Activated T-helper 1 cell treated with Interleukin-2 at 50 U/mL for 16 hours (primary cell): ENCODE results near the gene TBX10.
"Not testable (repeated sequence)": the region's sequence is repeated elsewhere in the genome, so short reads cannot be mapped to it uniquely, and the experiment has no call there.

Experiments
- DNase-seq: peaks from one replicate; pipeline ENCODE4 v3.0.0-alpha.2; 2020; ENCODE audit warnings: low read depth

The TBX10 gene

GRCh38 chr11:67645521-67646461, 6.2 kb upstream of the TBX10 start:
- no peak for DNase-seq

DNA sequence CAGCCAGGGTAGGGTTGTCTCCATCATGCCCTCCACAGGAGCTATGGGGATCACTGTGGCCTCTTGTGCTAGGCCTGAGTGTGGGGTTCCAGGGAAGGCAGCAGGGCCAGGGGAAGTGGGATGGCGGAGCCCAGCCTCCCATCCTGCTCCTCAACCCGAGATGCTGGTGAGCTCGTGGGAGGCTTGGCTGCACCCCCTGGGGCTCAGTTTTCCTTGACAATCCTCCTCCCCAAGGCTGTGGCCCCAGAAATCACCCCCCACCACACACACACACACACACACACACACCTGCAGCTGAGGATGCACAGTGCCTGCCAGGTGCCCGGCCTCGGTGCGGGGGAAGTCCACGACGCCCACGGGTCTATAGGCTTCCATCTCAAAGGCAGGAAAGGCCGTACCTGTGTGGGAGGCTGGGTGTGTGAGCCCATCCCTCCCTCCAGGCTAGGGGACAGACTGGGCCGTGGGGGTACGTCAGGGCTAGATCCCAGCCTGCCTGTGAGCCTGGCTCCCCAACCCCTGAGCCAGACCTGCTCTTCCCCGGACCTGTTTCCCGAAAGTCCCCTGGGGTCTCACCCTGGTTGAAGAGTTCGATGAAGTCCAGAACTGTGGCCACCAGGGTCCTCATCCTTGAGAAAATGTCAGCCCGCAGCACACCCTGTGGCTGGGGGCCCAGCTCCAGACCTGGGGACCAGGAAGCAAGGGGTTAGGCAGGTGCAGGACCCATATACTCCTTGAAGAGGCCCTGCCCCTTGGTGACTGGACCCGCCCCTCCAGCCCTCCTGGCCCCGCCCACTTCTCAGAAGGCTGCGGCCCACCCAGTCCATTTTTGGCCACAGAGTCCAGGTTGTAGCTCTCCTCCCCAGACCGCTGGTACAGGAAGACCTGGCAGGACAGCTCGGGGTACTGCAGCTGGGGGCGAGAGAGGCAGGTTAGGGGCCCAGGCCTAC, 5.2 kb upstream of the TBX10 start:
- DNase-seq = no peak

DNA sequence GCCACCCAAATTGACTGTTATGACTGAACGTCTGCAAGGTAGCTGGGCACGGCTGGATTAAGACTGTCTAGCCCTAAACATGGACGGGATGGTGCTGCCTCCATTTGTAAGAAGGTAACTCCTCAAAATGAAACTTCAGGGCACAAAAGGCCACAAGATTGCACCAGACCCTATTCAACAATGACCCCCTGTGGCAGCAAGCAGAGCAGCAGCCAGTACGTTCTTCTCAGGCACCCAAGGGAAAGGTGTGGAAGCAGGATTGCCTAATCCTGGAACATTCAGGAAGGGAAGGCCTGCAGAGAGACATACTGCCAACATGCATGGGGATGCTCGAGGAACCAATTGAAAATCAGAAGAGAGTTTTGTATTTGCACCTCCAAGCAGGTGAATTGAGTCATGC, 4.5 kb upstream of the TBX10 start:
- no peak for DNase-seq

GRCh38 chr11:67642173-67643120, 2.9 kb upstream of the TBX10 start:
- DNase-seq = no peak

DNA sequence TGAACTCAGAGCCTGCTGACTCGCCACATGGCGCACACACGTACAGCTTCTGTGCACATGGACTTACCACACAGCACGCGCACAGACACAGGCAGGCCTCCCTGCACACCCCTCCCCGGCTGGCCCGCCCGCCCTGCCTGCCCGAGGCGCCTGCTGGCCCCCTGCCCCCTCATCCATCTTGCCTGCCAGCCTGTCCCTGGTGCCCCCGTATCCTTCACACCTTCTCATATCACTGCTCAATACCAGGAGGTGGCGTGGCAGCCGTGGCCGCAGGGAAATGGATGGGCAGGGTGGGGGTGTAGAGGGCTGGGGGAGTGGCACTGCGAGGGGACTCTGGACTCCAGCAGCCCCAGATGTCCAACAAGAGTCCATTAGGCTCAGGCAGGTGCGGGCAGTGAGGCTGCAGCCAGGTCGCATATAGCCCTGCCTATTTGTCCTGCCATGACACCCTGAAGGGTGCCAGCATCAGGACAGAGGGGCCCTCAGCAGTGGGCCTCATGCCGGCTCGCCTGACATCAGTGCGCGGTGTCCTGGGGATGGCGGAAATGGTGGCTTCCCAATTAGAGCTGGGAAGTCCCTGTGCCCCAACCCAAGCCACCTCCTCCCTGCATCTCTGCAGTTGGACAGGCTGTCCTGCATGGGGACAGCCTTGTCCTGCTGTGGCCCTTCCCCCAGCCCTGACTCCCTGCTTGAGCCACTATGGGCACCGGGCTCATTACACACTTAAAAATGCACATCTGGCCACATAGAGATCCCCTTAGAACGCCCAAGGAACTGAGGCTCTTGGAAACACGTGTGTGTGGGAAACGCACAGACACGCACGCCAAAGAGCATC, 2.0 kb upstream of the TBX10 start:
- no peak for DNase-seq

DNA sequence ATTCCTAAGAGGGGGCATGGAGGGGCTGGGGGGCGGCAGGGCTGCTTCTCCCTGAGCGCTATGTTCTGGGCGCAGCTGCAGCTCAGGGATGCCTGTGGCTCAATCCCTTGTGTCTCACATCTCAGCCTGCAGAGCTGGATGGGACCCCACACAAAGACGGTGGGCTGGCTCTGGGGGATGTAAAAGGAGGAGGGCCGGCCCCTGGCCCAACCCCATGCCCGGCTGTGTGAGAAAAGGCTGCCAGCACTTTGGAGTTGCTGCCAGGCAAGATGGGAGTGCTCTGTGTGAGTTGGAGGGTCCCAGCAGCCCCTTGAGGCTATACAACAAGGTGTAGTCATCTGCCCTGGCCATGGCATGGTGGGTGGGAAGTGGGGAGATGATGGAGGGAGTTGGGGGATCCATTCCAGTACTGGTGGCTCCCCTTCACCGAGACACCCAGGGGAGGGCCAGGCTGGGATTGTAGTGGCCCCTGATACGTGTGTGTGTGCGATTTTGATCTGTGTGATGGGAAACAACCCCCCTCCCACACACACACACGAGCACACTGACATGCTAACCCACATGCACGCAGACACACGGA, 1.3 kb upstream of the TBX10 start:
- DNase-seq = no peak

GRCh38 chr11:67640021-67640757, 626 bp upstream of the TBX10 start:
- peak; percentile 29 for DNase-seq

GRCh38 chr11:67638535-67639437, 777 bp downstream of the TBX10 start:
- no peak for DNase-seq

DNA sequence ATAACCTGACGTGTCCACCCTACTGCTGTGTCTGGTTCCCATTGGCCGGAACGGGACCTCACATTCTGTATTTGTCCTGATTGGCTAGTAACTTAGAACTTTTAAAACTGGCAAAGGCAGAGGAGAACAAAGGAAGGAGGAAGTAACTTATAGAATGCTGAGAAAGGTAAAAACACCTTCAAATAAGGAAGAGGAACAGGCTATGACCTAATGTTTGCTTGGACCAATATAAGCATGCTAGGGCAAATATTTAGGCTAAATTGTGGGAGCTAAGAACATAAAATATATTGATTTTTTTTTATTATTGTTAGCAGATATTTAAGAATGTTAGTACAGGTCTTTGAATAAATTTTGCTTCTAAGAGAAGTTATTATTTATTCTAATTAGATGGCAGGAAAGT, 2.1 kb downstream of the TBX10 start:
- not testable (repeated sequence) for DNase-seq

DNA sequence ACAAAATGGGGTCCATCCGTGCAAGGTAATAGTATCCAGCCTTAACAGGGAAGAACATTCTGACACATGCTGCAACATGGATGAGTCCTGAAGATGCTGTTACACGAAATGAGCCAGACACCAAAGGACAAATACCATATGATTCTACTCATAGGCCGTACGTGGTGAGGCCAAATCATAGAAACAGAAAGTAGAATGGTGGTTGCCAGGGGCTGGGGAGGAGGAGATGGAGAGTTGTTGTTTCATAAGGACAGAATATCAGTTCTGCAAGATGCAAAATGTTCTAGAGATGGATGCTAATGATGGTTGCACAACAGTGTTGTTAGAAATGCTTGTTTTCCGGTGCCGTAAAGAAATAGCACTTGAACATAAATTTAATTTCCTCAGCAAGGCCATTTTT, 2.6 kb downstream of the TBX10 start:
- DNase-seq = no peak

DNA sequence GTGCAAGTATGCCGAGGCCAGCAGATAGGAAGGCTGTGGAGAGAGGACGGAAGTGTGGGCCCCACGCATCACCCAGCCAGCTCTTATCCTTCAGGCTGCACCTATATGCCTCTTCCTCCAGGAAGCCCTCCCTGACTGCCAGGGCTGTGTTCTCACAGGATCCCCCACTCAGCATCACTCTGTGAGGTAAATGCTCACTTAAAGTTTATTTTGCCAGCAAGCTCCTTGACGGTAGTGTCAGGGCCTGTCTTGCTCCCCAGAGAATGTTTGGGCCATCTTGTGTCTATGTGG, 4.4 kb downstream of the TBX10 start:
- no peak for DNase-seq

GRCh38 chr11:67634366-67635230, 5.0 kb downstream of the TBX10 start:
- no peak for DNase-seq

DNA sequence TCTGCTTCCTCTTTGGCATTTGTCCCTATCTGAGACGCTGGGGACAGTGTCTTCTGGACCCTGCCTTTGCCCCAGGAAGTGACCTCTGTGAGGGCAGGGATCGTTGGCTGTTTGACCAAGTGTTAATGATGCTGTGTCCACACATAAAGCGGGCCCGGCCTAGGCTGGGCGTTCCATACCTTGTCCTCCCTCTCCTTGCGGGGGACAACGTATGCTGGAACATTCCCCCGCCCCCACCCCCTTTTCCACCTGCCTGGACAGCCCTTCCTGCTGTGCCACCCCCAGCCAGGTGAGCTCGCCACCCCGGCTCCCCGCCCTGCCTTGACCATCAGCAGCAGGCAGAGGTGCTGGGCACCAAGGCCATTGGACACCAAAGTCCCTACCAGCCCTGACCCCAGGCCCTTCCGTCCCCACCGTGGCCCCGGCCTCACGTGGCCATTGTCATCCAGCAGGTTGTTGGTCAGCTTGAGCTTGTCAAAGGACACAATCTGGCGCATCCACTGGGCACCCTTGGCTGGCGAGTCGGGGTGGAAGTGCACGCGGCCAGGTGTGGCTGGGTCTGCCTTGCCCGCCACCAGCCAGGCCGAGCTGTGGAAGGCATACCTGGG, 5.7 kb downstream of the TBX10 start:
- DNase-seq = no peak

DNA sequence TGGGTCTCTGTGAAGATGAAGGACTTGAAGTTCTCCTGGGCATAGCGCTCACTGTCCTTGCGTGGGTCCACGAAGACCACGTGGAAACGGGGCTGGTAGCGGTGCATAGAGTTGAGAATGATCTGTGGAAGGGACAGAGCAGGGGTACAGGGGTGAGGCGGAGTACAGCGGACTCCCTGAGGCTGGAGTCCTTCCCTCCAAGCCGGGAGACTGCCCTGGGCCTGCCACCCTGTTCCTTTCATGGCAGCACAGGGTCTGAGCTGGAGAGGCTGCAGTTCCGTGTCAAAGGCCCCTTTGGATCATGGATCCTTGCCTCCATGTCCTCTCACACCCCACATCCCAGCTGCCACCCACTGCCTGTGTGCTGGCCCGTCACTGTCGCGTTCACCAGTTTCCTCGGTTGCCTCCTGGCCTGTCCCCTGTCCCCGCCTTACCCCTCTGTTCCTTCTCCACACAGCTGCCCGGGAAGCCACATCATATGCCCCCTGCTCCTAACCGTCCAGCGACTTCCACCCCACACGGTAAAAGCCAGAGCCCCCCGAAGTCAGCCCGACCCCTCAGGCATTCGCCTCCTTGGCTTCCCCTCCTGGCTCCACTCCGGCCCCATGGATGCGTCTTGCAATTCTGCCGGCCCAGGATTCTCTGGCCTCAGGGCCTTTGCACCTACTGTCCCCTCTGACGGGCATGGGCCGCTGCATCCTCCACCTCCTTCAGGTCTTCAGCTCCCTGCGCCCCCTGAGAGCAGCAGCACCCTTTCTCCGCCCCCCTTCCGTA, 6.4 kb downstream of the TBX10 start:
- no peak for DNase-seq

- DNase-seq = no peak
These were observed 7.2 kb downstream of the TBX10 start for GRCh38 chr11:67632175-67632981.

GRCh38 chr11:67631853-67632174, 7.7 kb downstream of the TBX10 start:
- no peak for DNase-seq
